ENCODE results near the gene TREH.

TREH gene

GRCh38 chr11:118666371-118666770 is 13.1 kb downstream of the TREH start:
- no peak for DNase-seq (ENCODE audit: low read depth in 2 of 2)

GRCh38 chr11:118663902-118664301 is 15.5 kb downstream of the TREH start:
- DNase-seq (ENCODE audit: low read depth in 2 of 2) = no peak

GRCh38 chr11:118663381-118663780 is 16.1 kb downstream of the TREH start:
- no peak for DNase-seq (ENCODE audit: low read depth in 2 of 2)

- no peak for DNase-seq (ENCODE audit: low read depth in 2 of 2)
Observed at GRCh38 chr11:118662401-118663271, 16.8 kb downstream of the TREH start.

GRCh38 chr11:118661425-118662301 is 17.8 kb downstream of the TREH start:
- no peak for DNase-seq (ENCODE audit: low read depth in 2 of 2)

- no peak for DNase-seq (ENCODE audit: low read depth in 2 of 2)
Observed at GRCh38 chr11:118660681-118661424, 18.6 kb downstream of the TREH start.

- no peak for DNase-seq (ENCODE audit: low read depth in 2 of 2)
Observed at GRCh38 chr11:118659953-118660680, 19.3 kb downstream of the TREH start.

GRCh38 chr11:118659314-118659952 is 20.0 kb downstream of the TREH start:
- peak; percentile 84 to 96 for DNase-seq (ENCODE audit: low read depth in 2 of 2)

- no peak for DNase-seq (ENCODE audit: low read depth in 2 of 2)
Observed at GRCh38 chr11:118658429-118659313, 20.8 kb downstream of the TREH start.

GRCh38 chr11:118657709-118658428 is 21.6 kb downstream of the TREH start:
- no peak for DNase-seq (ENCODE audit: low read depth in 2 of 2)

- DNase-seq (ENCODE audit: low read depth in 2 of 2) = no peak
Observed at GRCh38 chr11:118657238-118657637, 22.2 kb downstream of the TREH start.

GRCh38 chr11:118656563-118657165 is 22.8 kb downstream of the TREH start:
- no peak for DNase-seq (ENCODE audit: low read depth in 2 of 2)

- no peak for DNase-seq (ENCODE audit: low read depth in 2 of 2)
Observed at GRCh38 chr11:118655486-118656190, 23.8 kb downstream of the TREH start.

- no peak for DNase-seq (ENCODE audit: low read depth in 2 of 2)
Observed at GRCh38 chr11:118653684-118654390, 25.6 kb downstream of the TREH start.

GRCh38 chr11:118652681-118653181 is 26.7 kb downstream of the TREH start:
- no peak for DNase-seq (ENCODE audit: low read depth in 2 of 2)

- DNase-seq (ENCODE audit: low read depth in 2 of 2) = no peak
Observed at GRCh38 chr11:118651820-118652219, 27.6 kb downstream of the TREH start.

- DNase-seq (ENCODE audit: low read depth in 2 of 2) = no peak
Observed at GRCh38 chr11:118650366-118650765, 29.1 kb downstream of the TREH start.
